Mesothelial cell of epicardium (in vitro differentiated cells): ENCODE data around the gene NAA16. TPM values are rescaled to one million over a fixed set of nuclear protein-coding genes. Genes with fewer than 3 reads are reported as not detected.

Source experiments
- DNase-seq, 2 experiments: peaks; one replicate each; pipeline ENCODE4 v3.0.0; 2021; ENCODE audit warnings: low spot score in 2 of 2; ENCODE audit not compliant: unreplicated experiment in 2 of 2
- H3K27ac Mint-ChIP-seq: 2 replicates; pipeline ENCODE4 v1.8.0; 2021; ENCODE audit warnings: mixed read lengths
- H3K27me3 Mint-ChIP-seq: 2 replicates; pipeline ENCODE4 v1.8.0; 2021; ENCODE audit warnings: low read depth, mixed read lengths
- H3K36me3 Mint-ChIP-seq: 2 replicates; pipeline ENCODE4 v1.8.0; 2021; ENCODE audit warnings: mixed read lengths
- H3K4me1 Mint-ChIP-seq: 2 replicates; pipeline ENCODE4 v1.8.0; 2021; ENCODE audit warnings: mixed read lengths
- H3K4me3 Mint-ChIP-seq: 2 replicates; pipeline ENCODE4 v1.8.0; 2021; ENCODE audit warnings: mild to moderate bottlenecking, moderate library complexity, mixed read lengths
- H3K9me3 Mint-ChIP-seq: 2 replicates; pipeline ENCODE4 v1.8.0; 2021; ENCODE audit warnings: mixed read lengths
- CTCF ChIP-seq: fragments of 200-600 bp; sonication (generic); IDR thresholded peaks from one replicate; pipeline ENCODE4 v1.5.0; 2021; ENCODE audit warnings: antibody characterized with exemption; ENCODE audit not compliant: unreplicated experiment
- total RNA-seq: library from RNA; stranded (reverse); gene quantifications from 3 replicates; pipeline ENCODE4 v1.2.1, GENCODE V29; 2021

Gene NAA16
- total RNA-seq, 1 donor from 2014 or later = 40.0 TPM

- no peaks in the 10 kb centered on the region for H3K4me1 Mint-ChIP-seq
- no peak for DNase-seq
- peaks cover 7% of the 10 kb centered on the region for H3K9me3 Mint-ChIP-seq
- H3K27me3 Mint-ChIP-seq = no peaks in the 10 kb centered on the region
- no peak overlapping the region for H3K27ac Mint-ChIP-seq
- TF ChIP-seq CTCF = no peak
- H3K4me3 Mint-ChIP-seq = no peak overlapping the region
- no peaks in the 10 kb centered on the region for H3K36me3 Mint-ChIP-seq
These were observed 14.0 kb upstream of the NAA16 start for GRCh38 chr13:41296879-41297646.

GRCh38 chr13:41299316-41300094 is 11.6 kb upstream of the NAA16 start:
- DNase-seq = no peak
- Mint-ChIP-seq H3K4me3 (no peak overlapping the region), H3K27me3 (no peaks in the 10 kb centered on the region), H3K36me3 (no peaks in the 10 kb centered on the region), H3K9me3 (peaks cover 7% of the 10 kb centered on the region), H3K27ac (no peak overlapping the region), H3K4me1 (no peaks in the 10 kb centered on the region)
- TF ChIP-seq CTCF = no peak

GRCh38 chr13:41302743-41303142 is 8.3 kb upstream of the NAA16 start:
- no peak for DNase-seq
- H3K9me3 Mint-ChIP-seq = no peaks in the 10 kb centered on the region
- TF ChIP-seq CTCF = no peak
- no peaks in the 10 kb centered on the region for H3K36me3 Mint-ChIP-seq
- no peak overlapping the region for H3K27ac Mint-ChIP-seq
- H3K4me3 Mint-ChIP-seq = no peak overlapping the region
- H3K4me1 Mint-ChIP-seq = no peaks in the 10 kb centered on the region
- H3K27me3 Mint-ChIP-seq = no peaks in the 10 kb centered on the region

GRCh38 chr13:41304551-41304950 is 6.5 kb upstream of the NAA16 start:
- Mint-ChIP-seq H3K36me3 (no peaks in the 10 kb centered on the region), H3K4me1 (no peaks in the 10 kb centered on the region), H3K9me3 (no peaks in the 10 kb centered on the region), H3K27ac (no peak overlapping the region), H3K4me3 (no peak overlapping the region), H3K27me3 (no peaks in the 10 kb centered on the region)
- no peak for TF ChIP-seq CTCF
- no peak for DNase-seq

- Mint-ChIP-seq H3K9me3 (no peaks in the 10 kb centered on the region), H3K4me1 (peaks cover 6% of the 10 kb centered on the region), H3K36me3 (no peaks in the 10 kb centered on the region), H3K27me3 (no peaks in the 10 kb centered on the region), H3K27ac (no peak overlapping the region), H3K4me3 (no peak overlapping the region)
- DNase-seq = no peak
- TF ChIP-seq CTCF = no peak
These were observed 4.6 kb upstream of the NAA16 start for GRCh38 chr13:41306271-41307145.
